ENCODE measurements around the gene PCLO.

The PCLO gene

DNA sequence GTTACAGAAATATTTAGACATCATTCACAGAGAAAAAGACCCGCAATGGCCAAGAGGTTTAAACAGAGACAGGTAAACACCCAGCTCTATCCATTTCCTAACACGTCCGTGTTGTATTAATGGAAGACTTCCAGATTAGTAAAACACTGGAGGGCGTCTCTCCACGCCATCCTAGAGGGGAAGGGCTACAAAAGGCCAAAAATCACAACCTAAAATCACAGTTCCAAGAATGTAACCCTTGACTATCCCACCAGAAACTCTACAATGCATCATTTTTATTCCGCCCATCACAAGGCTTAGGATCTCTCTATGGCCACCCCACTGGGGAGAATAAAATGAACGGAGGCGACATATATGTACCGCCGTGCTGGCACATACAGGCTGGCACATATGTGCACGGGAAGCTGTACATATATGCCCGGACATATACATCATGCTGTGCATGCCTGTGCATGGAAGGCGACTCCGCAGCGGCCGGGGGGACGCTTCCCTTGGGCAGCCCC lies 734 bp downstream of the PCLO start:
- Histone ChIP-seq H3K4me1 (ENCODE audit: control insufficient read depth in 2 of 2, insufficient read depth in 2 of 2, low read length in 2 of 2) (peaks cover 2 to 9% of the 10 kb centered on the region in 2 donors), H3K36me3 (ENCODE audit: control insufficient read depth in 2 of 2, insufficient read depth in 2 of 2, low read length in 2 of 2) (no peaks in the 10 kb centered on the region), H3K27me3 (ENCODE audit: control insufficient read depth in 2 of 2, insufficient read depth in 2 of 2, low read length in 2 of 2) (no peaks in the 10 kb centered on the region), H3K27ac (ENCODE audit: low read depth in 2 of 2, low read length in 2 of 2) (peak overlapping the region; percentile 76 to 90), H3K9ac (ENCODE audit: low read depth in 1 of 2, low read length in 2 of 2) (peak overlapping the region in 1 of 2 donors; percentile 76), H3K4me3 (ENCODE audit: low read length in 2 of 2) (peak overlapping the region; percentile 74 to 77), H3K9me3 (ENCODE audit: control insufficient read depth in 2 of 2, low read length in 2 of 2) (no peaks in the 10 kb centered on the region)

DNA sequence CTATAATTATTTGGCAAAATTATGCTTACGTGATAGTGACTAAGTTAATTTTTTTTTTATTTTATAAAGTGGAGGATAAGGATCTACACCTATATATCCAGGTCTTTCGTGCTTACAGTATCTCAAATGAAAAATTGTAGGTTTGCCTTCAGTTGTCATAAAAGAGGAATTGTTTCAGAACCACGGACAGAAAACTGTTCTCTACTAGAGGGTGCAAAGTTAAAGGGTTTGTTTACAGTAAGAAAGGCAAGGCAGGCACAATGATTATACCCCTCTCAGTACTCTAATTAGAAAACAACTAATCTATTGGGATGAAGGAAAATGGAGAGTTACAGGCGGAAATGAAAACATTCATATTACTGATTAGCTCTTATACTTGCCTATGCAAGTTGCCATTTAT lies 1.5 kb downstream of the PCLO start:
- Histone ChIP-seq H3K36me3 (ENCODE audit: control insufficient read depth in 2 of 2, insufficient read depth in 2 of 2, low read length in 2 of 2) (no peaks in the 10 kb centered on the region), H3K9me3 (ENCODE audit: control insufficient read depth in 2 of 2, low read length in 2 of 2) (no peaks in the 10 kb centered on the region), H3K9ac (ENCODE audit: low read depth in 1 of 2, low read length in 2 of 2) (no peak overlapping the region), H3K4me1 (ENCODE audit: control insufficient read depth in 2 of 2, insufficient read depth in 2 of 2, low read length in 2 of 2) (peaks cover 2 to 9% of the 10 kb centered on the region in 2 donors), H3K27ac (ENCODE audit: low read depth in 2 of 2, low read length in 2 of 2) (no peak overlapping the region), H3K27me3 (ENCODE audit: control insufficient read depth in 2 of 2, insufficient read depth in 2 of 2, low read length in 2 of 2) (no peaks in the 10 kb centered on the region), H3K4me3 (ENCODE audit: low read length in 2 of 2) (no peak overlapping the region)

GRCh38 chr7:83159731-83160130 lies 3.0 kb downstream of the PCLO start:
- no peaks in the 10 kb centered on the region for H3K9me3 ChIP-seq (ENCODE audit: control insufficient read depth in 2 of 2, low read length in 2 of 2)
- H3K27me3 ChIP-seq (ENCODE audit: control insufficient read depth in 2 of 2, insufficient read depth in 2 of 2, low read length in 2 of 2) = no peaks in the 10 kb centered on the region
- H3K4me3 ChIP-seq (ENCODE audit: low read length in 2 of 2) = no peak overlapping the region
- peaks cover 2 to 12% of the 10 kb centered on the region in 2 donors for H3K4me1 ChIP-seq (ENCODE audit: control insufficient read depth in 2 of 2, insufficient read depth in 2 of 2, low read length in 2 of 2)
- no peak overlapping the region for H3K9ac ChIP-seq (ENCODE audit: low read depth in 1 of 2, low read length in 2 of 2)
- H3K27ac ChIP-seq (ENCODE audit: low read depth in 2 of 2, low read length in 2 of 2) = no peak overlapping the region
- no peaks in the 10 kb centered on the region for H3K36me3 ChIP-seq (ENCODE audit: control insufficient read depth in 2 of 2, insufficient read depth in 2 of 2, low read length in 2 of 2)

DNA sequence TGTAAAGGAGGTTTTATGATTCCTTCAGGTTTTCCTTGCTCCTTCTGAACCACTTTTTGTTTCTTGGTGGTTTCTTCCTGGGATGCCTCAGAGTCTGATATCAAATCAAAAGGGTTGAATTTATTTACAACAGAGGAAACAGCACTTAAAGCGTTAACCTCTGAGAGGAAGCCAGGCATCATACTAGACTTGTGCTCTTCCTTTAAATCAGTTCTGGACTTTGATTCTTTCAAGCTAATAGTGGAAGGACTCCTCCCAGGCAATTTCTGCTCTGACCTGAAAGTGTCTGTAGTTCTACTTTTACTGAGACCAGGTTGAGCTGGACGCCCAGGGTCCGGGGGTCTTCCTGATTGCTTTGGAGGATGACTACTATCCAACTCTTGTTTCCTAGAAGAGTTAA lies 6.7 kb downstream of the PCLO start:
- Histone ChIP-seq H3K27me3 (ENCODE audit: control insufficient read depth in 2 of 2, insufficient read depth in 2 of 2, low read length in 2 of 2) (no peaks in the 10 kb centered on the region), H3K4me1 (ENCODE audit: control insufficient read depth in 2 of 2, insufficient read depth in 2 of 2, low read length in 2 of 2) (peaks cover 0 to 3% of the 10 kb centered on the region in 2 donors), H3K9ac (ENCODE audit: low read depth in 1 of 2, low read length in 2 of 2) (no peak overlapping the region), H3K36me3 (ENCODE audit: control insufficient read depth in 2 of 2, insufficient read depth in 2 of 2, low read length in 2 of 2) (no peaks in the 10 kb centered on the region), H3K4me3 (ENCODE audit: low read length in 2 of 2) (no peak overlapping the region), H3K9me3 (ENCODE audit: control insufficient read depth in 2 of 2, low read length in 2 of 2) (no peaks in the 10 kb centered on the region), H3K27ac (ENCODE audit: low read depth in 2 of 2, low read length in 2 of 2) (no peak overlapping the region)

DNA sequence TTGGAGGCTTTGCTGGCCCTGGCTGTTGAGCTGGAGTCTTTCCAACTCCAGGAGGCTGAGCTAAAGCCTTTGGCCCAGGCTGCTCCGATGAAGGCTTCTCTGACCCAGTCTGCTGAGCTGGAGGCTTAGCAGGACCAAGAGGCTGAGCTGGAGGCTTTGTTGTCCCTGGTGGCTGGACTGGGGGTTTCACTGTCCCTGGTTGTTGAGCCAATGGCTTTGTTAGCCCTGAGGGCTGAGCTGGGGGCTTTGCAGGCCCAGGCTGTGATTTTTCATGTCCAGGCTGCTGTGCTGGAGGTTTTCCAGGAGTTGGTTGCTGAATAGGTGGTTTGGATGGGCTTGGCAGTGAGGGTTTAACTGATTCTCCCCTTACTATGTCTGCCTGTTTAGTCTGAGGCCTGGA lies 7.3 kb downstream of the PCLO start:
- Histone ChIP-seq H3K36me3 (ENCODE audit: control insufficient read depth in 2 of 2, insufficient read depth in 2 of 2, low read length in 2 of 2) (no peaks in the 10 kb centered on the region), H3K27ac (ENCODE audit: low read depth in 2 of 2, low read length in 2 of 2) (no peak overlapping the region), H3K9me3 (ENCODE audit: control insufficient read depth in 2 of 2, low read length in 2 of 2) (no peaks in the 10 kb centered on the region), H3K4me3 (ENCODE audit: low read length in 2 of 2) (no peak overlapping the region), H3K9ac (ENCODE audit: low read depth in 1 of 2, low read length in 2 of 2) (no peak overlapping the region), H3K4me1 (ENCODE audit: control insufficient read depth in 2 of 2, insufficient read depth in 2 of 2, low read length in 2 of 2) (peaks cover 0 to 3% of the 10 kb centered on the region in 2 donors), H3K27me3 (ENCODE audit: control insufficient read depth in 2 of 2, insufficient read depth in 2 of 2, low read length in 2 of 2) (no peaks in the 10 kb centered on the region)

- H3K4me1 ChIP-seq (ENCODE audit: control insufficient read depth in 2 of 2, insufficient read depth in 2 of 2, low read length in 2 of 2) = peaks cover 0 to 3% of the 10 kb centered on the region in 2 donors
- no peaks in the 10 kb centered on the region for H3K36me3 ChIP-seq (ENCODE audit: control insufficient read depth in 2 of 2, insufficient read depth in 2 of 2, low read length in 2 of 2)
- H3K9me3 ChIP-seq (ENCODE audit: control insufficient read depth in 2 of 2, low read length in 2 of 2) = no peaks in the 10 kb centered on the region
- no peak overlapping the region for H3K9ac ChIP-seq (ENCODE audit: low read depth in 1 of 2, low read length in 2 of 2)
- no peak overlapping the region for H3K4me3 ChIP-seq (ENCODE audit: low read length in 2 of 2)
- no peak overlapping the region for H3K27ac ChIP-seq (ENCODE audit: low read depth in 2 of 2, low read length in 2 of 2)
- H3K27me3 ChIP-seq (ENCODE audit: control insufficient read depth in 2 of 2, insufficient read depth in 2 of 2, low read length in 2 of 2) = no peaks in the 10 kb centered on the region
Measured at GRCh38 chr7:83153419-83153818, 9.3 kb downstream of the PCLO start.

GRCh38 chr7:83150310-83150709 lies 12.4 kb downstream of the PCLO start:
- H3K9ac ChIP-seq (ENCODE audit: low read depth in 1 of 2, low read length in 2 of 2) = no peak overlapping the region
- no peaks in the 10 kb centered on the region for H3K4me1 ChIP-seq (ENCODE audit: control insufficient read depth in 2 of 2, insufficient read depth in 2 of 2, low read length in 2 of 2)
- no peaks in the 10 kb centered on the region for H3K9me3 ChIP-seq (ENCODE audit: control insufficient read depth in 2 of 2, low read length in 2 of 2)
- no peaks in the 10 kb centered on the region for H3K36me3 ChIP-seq (ENCODE audit: control insufficient read depth in 2 of 2, insufficient read depth in 2 of 2, low read length in 2 of 2)
- no peak overlapping the region for H3K27ac ChIP-seq (ENCODE audit: low read depth in 2 of 2, low read length in 2 of 2)
- H3K4me3 ChIP-seq (ENCODE audit: low read length in 2 of 2) = no peak overlapping the region
- H3K27me3 ChIP-seq (ENCODE audit: control insufficient read depth in 2 of 2, insufficient read depth in 2 of 2, low read length in 2 of 2) = no peaks in the 10 kb centered on the region

- H3K9ac ChIP-seq (ENCODE audit: low read depth in 1 of 2, low read length in 2 of 2) = no peak overlapping the region
- no peaks in the 10 kb centered on the region for H3K4me1 ChIP-seq (ENCODE audit: control insufficient read depth in 2 of 2, insufficient read depth in 2 of 2, low read length in 2 of 2)
- H3K9me3 ChIP-seq (ENCODE audit: control insufficient read depth in 2 of 2, low read length in 2 of 2) = no peaks in the 10 kb centered on the region
- no peaks in the 10 kb centered on the region for H3K27me3 ChIP-seq (ENCODE audit: control insufficient read depth in 2 of 2, insufficient read depth in 2 of 2, low read length in 2 of 2)
- no peaks in the 10 kb centered on the region for H3K36me3 ChIP-seq (ENCODE audit: control insufficient read depth in 2 of 2, insufficient read depth in 2 of 2, low read length in 2 of 2)
- no peak overlapping the region for H3K4me3 ChIP-seq (ENCODE audit: low read length in 2 of 2)
- H3K27ac ChIP-seq (ENCODE audit: low read depth in 2 of 2, low read length in 2 of 2) = no peak overlapping the region
Measured at GRCh38 chr7:83149466-83149865, 13.2 kb downstream of the PCLO start.

GRCh38 chr7:83148776-83149175 lies 13.9 kb downstream of the PCLO start:
- Histone ChIP-seq H3K4me1 (ENCODE audit: control insufficient read depth in 2 of 2, insufficient read depth in 2 of 2, low read length in 2 of 2) (no peaks in the 10 kb centered on the region), H3K9me3 (ENCODE audit: control insufficient read depth in 2 of 2, low read length in 2 of 2) (no peaks in the 10 kb centered on the region), H3K36me3 (ENCODE audit: control insufficient read depth in 2 of 2, insufficient read depth in 2 of 2, low read length in 2 of 2) (no peaks in the 10 kb centered on the region), H3K4me3 (ENCODE audit: low read length in 2 of 2) (no peak overlapping the region), H3K27me3 (ENCODE audit: control insufficient read depth in 2 of 2, insufficient read depth in 2 of 2, low read length in 2 of 2) (no peaks in the 10 kb centered on the region), H3K9ac (ENCODE audit: low read depth in 1 of 2, low read length in 2 of 2) (no peak overlapping the region), H3K27ac (ENCODE audit: low read depth in 2 of 2, low read length in 2 of 2) (no peak overlapping the region)

GRCh38 chr7:83143107-83143506 lies 19.6 kb downstream of the PCLO start:
- Histone ChIP-seq H3K27me3 (ENCODE audit: control insufficient read depth in 2 of 2, insufficient read depth in 2 of 2, low read length in 2 of 2) (no peaks in the 10 kb centered on the region), H3K4me3 (ENCODE audit: low read length in 2 of 2) (no peak overlapping the region), H3K4me1 (ENCODE audit: control insufficient read depth in 2 of 2, insufficient read depth in 2 of 2, low read length in 2 of 2) (no peaks in the 10 kb centered on the region), H3K9ac (ENCODE audit: low read depth in 1 of 2, low read length in 2 of 2) (no peak overlapping the region), H3K36me3 (ENCODE audit: control insufficient read depth in 2 of 2, insufficient read depth in 2 of 2, low read length in 2 of 2) (no peaks in the 10 kb centered on the region), H3K9me3 (ENCODE audit: control insufficient read depth in 2 of 2, low read length in 2 of 2) (no peaks in the 10 kb centered on the region), H3K27ac (ENCODE audit: low read depth in 2 of 2, low read length in 2 of 2) (no peak overlapping the region)

DNA sequence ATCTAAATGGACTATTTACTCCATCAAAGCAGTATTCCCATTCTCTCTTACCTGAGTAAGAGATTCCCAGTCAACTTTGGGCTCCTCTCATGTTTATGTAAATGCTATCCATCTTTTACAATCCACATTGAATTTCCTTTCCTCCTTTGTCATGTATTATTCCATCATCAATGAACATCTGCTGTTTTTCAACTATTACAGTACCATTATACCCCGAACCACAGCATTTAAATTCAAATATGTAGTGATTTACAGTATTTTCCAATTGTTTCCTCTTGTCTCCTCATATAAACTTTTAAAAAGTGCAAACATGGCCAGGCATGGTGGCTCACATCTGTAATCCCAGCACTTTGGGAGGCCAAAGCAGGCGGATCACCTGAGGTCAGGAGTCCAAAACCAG lies 20.3 kb downstream of the PCLO start:
- H3K4me1 ChIP-seq (ENCODE audit: control insufficient read depth in 2 of 2, insufficient read depth in 2 of 2, low read length in 2 of 2) = no peaks in the 10 kb centered on the region
- no peak overlapping the region for H3K9ac ChIP-seq (ENCODE audit: low read depth in 1 of 2, low read length in 2 of 2)
- H3K4me3 ChIP-seq (ENCODE audit: low read length in 2 of 2) = no peak overlapping the region
- no peak overlapping the region for H3K27ac ChIP-seq (ENCODE audit: low read depth in 2 of 2, low read length in 2 of 2)
- H3K27me3 ChIP-seq (ENCODE audit: control insufficient read depth in 2 of 2, insufficient read depth in 2 of 2, low read length in 2 of 2) = no peaks in the 10 kb centered on the region
- no peaks in the 10 kb centered on the region for H3K9me3 ChIP-seq (ENCODE audit: control insufficient read depth in 2 of 2, low read length in 2 of 2)
- no peaks in the 10 kb centered on the region for H3K36me3 ChIP-seq (ENCODE audit: control insufficient read depth in 2 of 2, insufficient read depth in 2 of 2, low read length in 2 of 2)
